MM.1S (cell line): ENCODE measurements around the gene TMPRSS3.

ENCODE experiments used
- CTCF ChIP-seq: fragments of 300-600 bp; sonication (generic); IDR thresholded peaks from 2 replicates; pipeline ENCODE4 v1.5.1; 2016; ENCODE audit warnings: antibody characterized with exemption, low read length, mixed read lengths
- EZH2 ChIP-seq: fragments of 300-600 bp; sonication (generic); optimal IDR thresholded peaks from 2 replicates; pipeline ENCODE3; 2017; ENCODE audit warnings: low read depth, mild to moderate bottlenecking, antibody characterized with exemption, low read length, mixed read lengths

GRCh38 chr21:42352441-42353095, 43.3 kb downstream of the TMPRSS3 start:
- no peak for TF ChIP-seq CTCF
- no peak for TF ChIP-seq EZH2
